ENCODE measurements around the gene EIF4E1B.

GRCh38 chr5:176687881-176688280 lies 57.4 kb downstream of the EIF4E1B start:
- TF ChIP-seq CTCF (conservative IDR thresholded peaks at IDR 0.05 in 1 of 2, IDR thresholded peaks at IDR 0.05 in 1 of 2; ENCODE audit: extremely low read depth in 1 of 2, insufficient read depth in 1 of 2, low read depth in 1 of 2, low read length in 2 of 2), result no peak
- TF ChIP-seq EZH2 (IDR thresholded peaks at IDR 0.05; ENCODE audit: borderline replicate concordance, low read length), result no peak
